IgD-negative memory B cell (primary cell): ENCODE results near the gene KLHL22. TPM values are rescaled to one million over a fixed set of nuclear protein-coding genes. Genes with fewer than 3 reads are reported as not detected.
"Not testable (repeated sequence)": the region's sequence is repeated elsewhere in the genome, so short reads cannot be mapped to it uniquely, and the experiment has no call there.

Source experiments
- H3K27ac Mint-ChIP-seq, 3 donors: one replicate each; pipeline ENCODE4 v1.8.0; 2020 to 2022; ENCODE audit warnings: mild to moderate bottlenecking in 3 of 3, mixed read lengths in 3 of 3, moderate library complexity in 1 of 3
- H3K27me3 Mint-ChIP-seq: one replicate; pipeline ENCODE4 v1.8.0; 2021; ENCODE audit warnings: mixed read lengths
- H3K36me3 Mint-ChIP-seq: one replicate; pipeline ENCODE4 v1.8.0; 2020; ENCODE audit warnings: mild to moderate bottlenecking, mixed read lengths
- H3K4me1 Mint-ChIP-seq, 3 donors: one replicate each; pipeline ENCODE4 v1.8.0; 2020 to 2022; ENCODE audit warnings: mixed read lengths in 3 of 3, mild to moderate bottlenecking in 1 of 3
- H3K4me3 Mint-ChIP-seq, 4 donors: one replicate each; pipeline ENCODE4 v1.8.0; 2020 to 2022; ENCODE audit warnings: mild to moderate bottlenecking in 4 of 4, mixed read lengths in 4 of 4, moderate library complexity in 3 of 4
- H3K9me3 Mint-ChIP-seq, 3 donors: one replicate each; pipeline ENCODE4 v1.8.0; 2020 to 2021; ENCODE audit warnings: mixed read lengths in 3 of 3, mild to moderate bottlenecking in 1 of 3
- polyA plus RNA-seq: library from polyadenylated mRNA; unstranded; fragments of 300-500 nt; fragmentation: Illumina TruSeq; gene quantifications from one replicate; pipeline ENCODE4 v1.2.3, GENCODE V29; 2021

Gene KLHL22
- polyA plus RNA-seq, 1 donor from 2014 or later, result 20.8 TPM

DNA sequence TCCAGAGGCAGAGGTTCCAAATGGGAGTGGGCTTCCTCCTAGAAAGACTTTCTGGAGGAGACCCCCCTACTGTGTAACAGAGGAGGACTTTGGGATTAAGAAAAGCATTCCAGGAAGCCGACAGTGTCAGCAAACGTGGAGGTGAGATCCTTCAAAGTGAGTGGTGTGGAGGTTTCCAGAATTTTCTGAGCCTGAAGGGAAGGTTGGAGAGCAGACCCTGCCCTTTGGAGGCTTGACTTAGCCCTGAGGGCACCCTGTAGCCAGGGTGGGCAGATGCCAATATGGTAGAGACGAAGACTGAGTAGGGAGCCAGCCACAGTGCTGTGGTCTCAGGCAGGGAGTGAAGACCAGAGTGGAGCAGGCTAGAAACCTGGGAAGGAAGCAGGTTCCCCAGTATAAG, 1.8 kb upstream of the KLHL22 start:
- Mint-ChIP-seq H3K4me3 (peak overlapping the region in 2 of 4 donors; percentile 12 to 50), H3K4me1 (peaks cover under 1 to 15% (median 14%) of the 10 kb centered on the region in 3 donors), H3K27ac (peak overlapping the region in 1 of 3 donors; percentile 8), H3K9me3 (no peaks in the 10 kb centered on the region), H3K27me3 (no peaks in the 10 kb centered on the region), H3K36me3 (peaks cover 4% of the 10 kb centered on the region)

DNA sequence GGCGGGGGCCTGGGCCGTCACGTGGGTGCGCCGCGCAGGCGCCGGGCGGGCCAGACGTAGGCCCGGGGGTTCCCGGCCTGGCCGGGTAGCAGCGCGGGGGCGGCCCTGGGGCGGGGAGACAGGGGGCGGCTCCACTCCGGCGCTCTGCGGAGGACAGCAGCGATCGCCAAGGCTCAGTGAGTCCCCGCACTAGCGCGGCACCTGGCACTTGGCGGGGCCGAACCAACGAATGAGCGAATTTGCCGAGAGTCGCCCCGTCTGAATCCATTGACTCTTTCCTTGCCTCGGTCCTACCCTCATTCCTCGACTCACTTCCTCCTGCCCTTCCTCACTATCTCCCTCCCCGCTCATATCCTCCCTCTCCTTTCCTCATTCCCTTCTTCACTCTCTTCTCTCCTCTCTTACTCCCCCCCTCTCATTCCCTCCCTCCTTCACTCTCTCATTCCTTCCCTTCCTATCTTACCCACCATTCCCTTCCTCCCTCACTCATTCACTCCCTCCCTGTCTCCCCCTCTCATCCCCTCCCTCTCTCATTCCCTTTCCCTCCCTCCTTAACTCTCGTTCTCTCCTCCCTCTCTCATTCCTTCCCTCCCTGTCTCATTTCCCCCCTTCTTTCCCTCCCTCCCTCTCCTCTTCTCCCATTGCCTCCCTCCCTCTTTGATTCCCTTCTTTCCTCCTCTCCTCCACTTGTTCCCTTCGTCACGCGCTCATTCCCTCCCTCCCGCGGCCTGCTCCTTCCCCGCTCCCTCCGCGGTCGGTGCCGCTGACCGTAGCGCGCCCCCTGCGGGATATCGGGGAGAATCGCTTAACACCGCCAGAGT, 476 bp upstream of the KLHL22 start:
- Mint-ChIP-seq H3K4me1 (peaks cover 6 to 24% (median 21%) of the 10 kb centered on the region in 3 donors), H3K9me3 (no peaks in the 10 kb centered on the region), H3K27ac (peak overlapping the region; percentile 78 to 98 (median 86)), H3K36me3 (peaks cover 4% of the 10 kb centered on the region), H3K4me3 (peak overlapping the region; percentile 86 to 97 (median 92)), H3K27me3 (no peaks in the 10 kb centered on the region)

DNA sequence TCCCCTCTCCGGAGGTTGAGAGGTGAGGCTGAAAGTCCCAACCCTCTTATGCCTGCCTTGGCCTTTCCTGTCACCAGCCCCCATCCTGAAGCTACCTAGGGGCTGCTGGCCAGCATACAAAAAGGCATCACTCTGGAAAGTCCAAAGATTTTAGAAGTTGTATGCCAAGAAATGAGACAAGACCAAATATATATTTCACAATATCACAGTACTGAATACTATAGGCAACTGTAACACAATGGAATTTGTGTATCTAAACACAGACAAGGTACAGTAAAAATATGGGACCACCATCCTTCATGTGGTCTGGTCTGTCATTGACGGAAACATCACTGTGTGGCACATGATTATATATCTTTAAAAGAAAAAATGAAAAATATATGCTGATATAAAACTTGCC, 4.2 kb downstream of the KLHL22 start:
- Mint-ChIP-seq H3K27me3 (no peaks in the 10 kb centered on the region), H3K4me1 (peaks cover 16 to 31% (median 28%) of the 10 kb centered on the region in 3 donors), H3K9me3 (no peaks in the 10 kb centered on the region), H3K36me3 (peaks cover 5% of the 10 kb centered on the region), H3K27ac (no peak overlapping the region), H3K4me3 (no peak overlapping the region)

DNA sequence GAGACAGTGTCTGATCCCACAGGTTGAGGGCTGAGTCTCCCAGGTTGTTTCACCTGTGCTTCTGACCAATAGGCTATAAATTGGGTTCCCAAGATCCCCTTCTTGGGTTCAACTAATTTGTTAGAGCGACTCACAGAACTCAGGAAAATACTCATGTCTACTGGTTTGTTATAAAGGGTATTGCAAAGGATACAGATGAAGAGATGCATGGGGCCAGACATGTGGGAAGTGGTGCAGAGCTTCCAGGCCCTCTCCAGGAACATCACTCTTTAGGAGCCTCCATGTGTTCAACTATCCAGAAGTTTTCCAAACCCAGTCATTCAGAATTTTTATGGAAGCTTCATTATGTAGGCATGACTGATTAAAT, 4.7 kb downstream of the KLHL22 start:
- Mint-ChIP-seq H3K4me1 (peaks cover 16 to 34% (median 25%) of the 10 kb centered on the region in 3 donors), H3K27ac (no peak overlapping the region), H3K9me3 (no peaks in the 10 kb centered on the region), H3K36me3 (peaks cover 7% of the 10 kb centered on the region), H3K4me3 (no peak overlapping the region), H3K27me3 (no peaks in the 10 kb centered on the region)

DNA sequence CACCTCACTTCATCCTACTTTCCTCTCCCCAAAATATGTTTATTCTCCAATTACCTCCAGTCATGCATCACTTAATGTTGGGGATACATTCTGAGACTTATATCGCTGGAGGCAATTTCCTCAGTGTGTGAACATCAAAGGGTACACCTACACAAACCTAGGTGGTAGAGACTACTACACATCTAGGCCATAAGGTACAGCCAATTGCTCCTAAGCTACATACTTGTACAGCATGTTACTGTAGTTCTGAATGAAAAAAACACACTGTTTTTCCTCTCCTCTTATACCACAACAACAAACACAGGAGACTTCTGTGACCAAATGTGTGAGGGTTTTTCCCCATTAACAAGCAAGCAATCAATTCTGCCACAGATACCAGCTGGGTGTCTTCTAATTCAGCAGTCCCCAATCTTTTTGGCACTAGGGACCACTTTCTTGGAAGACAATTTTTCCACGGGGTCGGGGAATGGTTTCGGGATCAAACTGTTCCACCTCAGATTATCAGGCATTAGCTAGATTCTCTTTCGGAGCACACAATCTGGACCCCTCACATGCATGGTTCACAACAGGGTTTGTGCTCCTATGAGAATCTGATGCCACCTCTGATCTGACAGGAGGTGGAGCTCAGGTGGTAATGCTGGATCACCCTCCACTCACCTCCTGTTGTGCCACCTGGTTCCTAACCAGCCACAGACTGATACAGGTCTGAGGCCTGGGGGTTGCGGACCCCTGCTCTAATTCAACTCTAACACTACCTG, 5.2 kb downstream of the KLHL22 start:
- Mint-ChIP-seq H3K27me3 (no peaks in the 10 kb centered on the region), H3K4me3 (no peak overlapping the region), H3K4me1 (peaks cover 16 to 34% (median 25%) of the 10 kb centered on the region in 3 donors), H3K36me3 (peaks cover 7% of the 10 kb centered on the region), H3K27ac (no peak overlapping the region), H3K9me3 (no peaks in the 10 kb centered on the region)

DNA sequence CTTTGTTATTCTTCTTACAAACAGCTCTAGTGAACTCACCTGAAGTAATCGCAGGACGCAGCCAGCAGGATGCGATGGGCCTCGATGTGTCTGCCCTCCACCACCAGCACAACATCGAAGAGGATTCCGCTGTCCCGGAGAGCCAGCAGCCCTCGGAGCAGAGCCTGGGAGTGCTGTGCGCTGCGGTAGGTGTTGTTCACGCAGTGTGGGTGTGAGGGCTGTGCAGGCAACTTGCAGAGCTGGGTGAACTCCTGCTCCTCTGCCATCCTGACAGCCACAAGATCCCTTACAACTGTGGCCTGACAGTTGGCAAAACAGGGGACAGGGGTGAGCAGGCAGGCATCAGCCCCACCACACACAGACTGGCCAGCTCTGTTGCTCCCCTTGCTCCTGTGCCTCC, 6.6 kb downstream of the KLHL22 start:
- peaks cover 16 to 29% (median 22%) of the 10 kb centered on the region in 3 donors for H3K4me1 Mint-ChIP-seq
- no peaks in the 10 kb centered on the region for H3K27me3 Mint-ChIP-seq
- no peaks in the 10 kb centered on the region for H3K9me3 Mint-ChIP-seq
- no peak overlapping the region for H3K27ac Mint-ChIP-seq
- H3K4me3 Mint-ChIP-seq, result no peak overlapping the region
- H3K36me3 Mint-ChIP-seq, result peaks cover 7% of the 10 kb centered on the region

DNA sequence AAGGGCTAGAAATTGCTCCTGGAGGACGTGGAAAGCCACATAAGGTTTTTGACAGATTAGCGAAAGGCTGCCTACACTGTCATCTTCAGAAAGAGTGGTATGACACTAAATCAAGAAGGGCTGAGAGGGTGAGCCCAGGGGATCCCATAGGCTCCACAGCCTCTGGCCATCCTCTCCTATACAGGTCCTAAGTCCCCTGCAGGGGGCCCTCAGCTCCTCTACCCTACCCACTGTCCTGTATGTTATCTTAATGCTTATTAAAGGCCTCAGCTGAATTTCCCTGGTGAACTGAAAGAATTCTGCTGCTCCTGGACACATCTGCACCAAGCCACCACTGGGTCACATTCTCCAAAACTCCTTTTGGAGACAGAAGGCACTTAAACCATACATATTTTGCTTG, 7.9 kb downstream of the KLHL22 start:
- H3K4me1 Mint-ChIP-seq, result peaks cover 16 to 23% (median 22%) of the 10 kb centered on the region in 3 donors
- no peak overlapping the region for H3K27ac Mint-ChIP-seq
- H3K27me3 Mint-ChIP-seq, result no peaks in the 10 kb centered on the region
- H3K36me3 Mint-ChIP-seq, result peaks cover 11% of the 10 kb centered on the region
- H3K9me3 Mint-ChIP-seq, result no peaks in the 10 kb centered on the region
- no peak overlapping the region for H3K4me3 Mint-ChIP-seq

DNA sequence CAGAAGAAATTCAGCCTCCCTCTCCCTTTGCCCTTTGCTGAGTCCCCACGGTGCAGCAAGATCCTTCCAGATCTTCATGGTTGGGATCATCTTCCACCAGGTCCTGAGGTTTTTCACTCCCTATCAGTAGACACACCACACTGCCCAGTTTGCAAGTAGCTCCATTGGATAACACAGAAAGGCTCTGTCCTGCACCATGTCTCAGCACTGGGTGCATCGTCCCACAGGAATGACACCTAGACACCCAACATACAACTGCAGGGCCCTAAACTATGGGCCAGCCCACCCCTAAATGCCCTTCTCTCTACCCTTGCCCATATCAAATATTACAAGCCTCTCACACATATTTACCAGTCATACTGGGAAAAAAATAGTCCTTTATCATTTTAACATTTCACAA, 9.4 kb downstream of the KLHL22 start:
- Mint-ChIP-seq H3K27me3 (no peaks in the 10 kb centered on the region), H3K27ac (no peak overlapping the region), H3K36me3 (peaks cover 11% of the 10 kb centered on the region), H3K4me3 (no peak overlapping the region), H3K9me3 (no peaks in the 10 kb centered on the region), H3K4me1 (peaks cover 10 to 16% (median 14%) of the 10 kb centered on the region in 3 donors)

DNA sequence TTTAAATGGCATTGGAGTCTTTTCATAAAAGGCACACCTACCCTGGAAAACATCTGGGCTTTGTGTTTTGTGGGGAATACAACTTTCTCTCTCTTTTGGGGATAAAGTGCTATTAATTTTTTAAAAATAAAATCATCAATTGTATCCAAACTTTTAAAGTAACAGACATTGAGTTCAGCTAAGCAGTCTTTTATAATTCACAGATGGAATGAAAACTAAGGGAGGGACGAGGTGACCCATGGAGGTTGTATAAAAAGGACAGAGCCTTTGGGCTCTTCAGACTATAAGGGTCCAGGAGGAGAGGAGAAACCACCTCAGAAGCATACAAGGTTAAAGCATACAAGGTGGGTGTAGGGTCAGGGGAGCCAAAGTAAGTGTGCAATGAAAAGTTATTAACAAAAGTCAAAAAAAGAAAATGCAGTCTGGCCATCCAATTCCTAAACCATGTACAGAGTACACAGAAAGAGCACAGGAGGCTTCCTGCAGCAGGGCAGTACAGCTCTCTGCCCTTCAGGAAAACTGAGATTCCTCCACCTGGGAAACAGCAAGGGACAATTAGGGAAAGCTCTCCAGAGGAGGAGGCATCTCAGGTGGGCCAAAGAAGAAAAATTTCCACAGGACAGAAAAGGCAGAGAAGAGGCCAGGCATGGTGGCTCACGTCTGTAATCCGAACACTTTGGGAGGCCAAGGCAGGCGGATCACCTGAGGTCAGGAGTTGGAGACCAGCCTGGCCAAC, 10.5 kb downstream of the KLHL22 start:
- no peaks in the 10 kb centered on the region for H3K9me3 Mint-ChIP-seq
- H3K4me1 Mint-ChIP-seq, result peaks cover 5 to 11% (median 9%) of the 10 kb centered on the region in 3 donors
- no peak overlapping the region for H3K27ac Mint-ChIP-seq
- H3K27me3 Mint-ChIP-seq, result no peaks in the 10 kb centered on the region
- H3K36me3 Mint-ChIP-seq, result peaks cover 11% of the 10 kb centered on the region
- H3K4me3 Mint-ChIP-seq, result no peak overlapping the region

DNA sequence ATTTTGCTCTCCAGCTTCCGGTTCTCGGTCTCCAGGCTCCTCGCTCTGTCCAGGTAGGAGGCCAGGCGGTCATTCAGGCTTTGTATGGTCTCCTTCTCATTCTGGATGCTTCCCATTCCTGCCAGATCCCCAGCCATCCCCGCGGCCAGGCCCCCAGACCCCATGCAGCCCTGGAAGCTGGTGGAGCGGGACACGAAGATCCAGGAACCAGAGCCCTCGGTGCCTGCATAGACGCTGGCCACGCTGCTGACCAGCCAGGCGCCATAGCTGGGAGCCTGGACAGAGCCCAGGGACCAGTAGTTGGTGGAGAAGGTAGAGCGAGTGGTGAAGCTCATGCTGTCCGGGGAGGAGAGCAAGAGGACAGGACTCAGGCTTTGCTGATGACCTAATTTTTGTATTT, 11.8 kb downstream of the KLHL22 start:
- no peaks in the 10 kb centered on the region for H3K9me3 Mint-ChIP-seq
- H3K4me1 Mint-ChIP-seq, result peaks cover 4 to 5% (median 4%) of the 10 kb centered on the region in 3 donors
- H3K27ac Mint-ChIP-seq, result no peak overlapping the region
- H3K27me3 Mint-ChIP-seq, result no peaks in the 10 kb centered on the region
- H3K4me3 Mint-ChIP-seq, result no peak overlapping the region
- H3K36me3 Mint-ChIP-seq, result peaks cover 10% of the 10 kb centered on the region

DNA sequence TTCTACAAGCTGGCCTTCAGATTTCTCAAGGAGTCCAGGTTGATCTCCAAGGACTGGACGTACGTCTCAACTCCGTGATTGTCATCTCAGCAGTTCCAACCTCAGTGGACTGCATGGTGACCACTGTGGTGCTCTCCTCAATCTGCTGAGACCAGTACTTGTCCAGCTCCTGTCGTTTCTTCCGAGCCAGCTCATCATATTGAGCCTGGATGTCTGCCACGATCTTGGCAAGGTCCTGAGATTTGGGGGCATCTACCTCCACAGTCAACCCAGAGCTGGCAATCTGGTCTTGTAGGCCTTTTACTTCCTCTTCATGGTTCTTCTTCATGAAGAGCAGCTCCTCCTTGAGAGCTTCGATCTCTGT, 12.5 kb downstream of the KLHL22 start:
- not testable (repeated sequence) for H3K36me3 Mint-ChIP-seq, H3K9me3 Mint-ChIP-seq, H3K27me3 Mint-ChIP-seq, H3K4me3 Mint-ChIP-seq, H3K4me1 Mint-ChIP-seq, H3K27ac Mint-ChIP-seq

DNA sequence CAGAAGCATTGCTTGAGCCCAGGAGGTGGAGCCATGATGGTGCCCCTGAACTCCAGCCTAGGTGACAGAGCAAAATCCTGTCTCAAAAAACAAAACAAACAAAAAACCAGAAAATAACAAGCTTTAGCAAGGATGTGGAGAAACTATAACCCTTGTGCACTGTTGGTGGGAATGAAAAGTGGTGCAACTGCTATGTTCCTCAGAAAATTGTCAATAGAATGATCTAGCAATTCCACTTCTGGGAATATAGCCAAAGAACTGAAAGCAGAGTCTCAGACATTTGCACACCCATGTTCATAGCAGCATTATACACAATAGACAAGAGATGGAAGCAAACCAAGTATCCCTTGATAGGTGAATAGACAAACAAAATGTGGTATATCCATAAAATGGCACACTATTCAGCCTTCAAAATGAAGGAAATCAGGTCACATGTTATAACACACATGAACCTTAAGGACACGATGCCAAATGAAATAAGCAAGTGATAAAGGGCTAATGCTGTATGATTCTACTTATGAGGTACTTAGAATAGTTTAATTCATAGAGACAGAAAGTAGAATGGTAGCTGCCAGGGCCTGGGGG, 15.9 kb downstream of the KLHL22 start:
- H3K27ac Mint-ChIP-seq, result no peak overlapping the region
- peaks cover 2 to 3% (median 3%) of the 10 kb centered on the region in 3 donors for H3K4me1 Mint-ChIP-seq
- H3K4me3 Mint-ChIP-seq, result no peak overlapping the region
- H3K9me3 Mint-ChIP-seq, result no peaks in the 10 kb centered on the region
- H3K27me3 Mint-ChIP-seq, result no peaks in the 10 kb centered on the region
- peaks cover 4% of the 10 kb centered on the region for H3K36me3 Mint-ChIP-seq

DNA sequence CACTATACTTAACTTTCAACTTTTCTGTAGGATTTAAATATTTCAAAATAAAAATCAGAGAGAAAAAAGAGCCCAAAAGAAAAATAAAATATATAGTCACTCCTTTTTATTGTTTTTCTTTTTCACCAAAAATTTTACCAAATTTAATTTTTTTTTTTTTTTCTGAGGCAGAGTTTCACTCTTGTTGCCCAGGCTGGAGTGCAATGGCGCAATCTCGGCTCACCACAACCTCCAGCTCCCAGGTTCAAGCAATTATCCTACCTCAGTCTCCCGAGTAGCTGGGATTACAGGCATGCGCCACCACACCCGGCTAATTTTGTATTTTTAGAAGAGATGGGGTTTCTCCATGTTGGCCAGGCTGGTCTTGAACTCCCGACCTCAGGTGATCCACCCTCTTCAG, 17.5 kb downstream of the KLHL22 start:
- H3K4me1 Mint-ChIP-seq, H3K27me3 Mint-ChIP-seq, H3K27ac Mint-ChIP-seq, H3K4me3 Mint-ChIP-seq, H3K9me3 Mint-ChIP-seq, H3K36me3 Mint-ChIP-seq: not testable (repeated sequence)

DNA sequence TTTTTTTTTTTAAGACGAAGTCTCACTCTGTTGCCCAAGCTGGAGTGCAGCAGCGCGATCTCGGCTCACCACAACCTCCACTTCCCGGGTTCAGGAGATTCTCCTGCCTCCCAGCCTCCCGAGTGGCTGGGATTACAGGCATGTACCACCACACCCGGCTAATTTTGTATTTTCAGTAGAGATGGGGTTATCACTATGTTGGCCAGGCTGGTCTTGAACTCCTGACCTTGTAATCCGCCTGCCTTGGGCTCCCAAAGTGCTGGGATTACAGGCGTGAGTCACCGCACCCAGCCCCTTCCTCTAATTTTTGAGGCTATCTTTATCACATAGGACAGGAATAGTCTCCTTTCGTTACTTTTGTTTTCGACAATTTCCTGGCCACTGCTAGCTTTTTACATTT, 20.0 kb downstream of the KLHL22 start:
- not testable (repeated sequence) for H3K4me1 Mint-ChIP-seq, H3K36me3 Mint-ChIP-seq, H3K27me3 Mint-ChIP-seq, H3K4me3 Mint-ChIP-seq, H3K27ac Mint-ChIP-seq, H3K9me3 Mint-ChIP-seq

DNA sequence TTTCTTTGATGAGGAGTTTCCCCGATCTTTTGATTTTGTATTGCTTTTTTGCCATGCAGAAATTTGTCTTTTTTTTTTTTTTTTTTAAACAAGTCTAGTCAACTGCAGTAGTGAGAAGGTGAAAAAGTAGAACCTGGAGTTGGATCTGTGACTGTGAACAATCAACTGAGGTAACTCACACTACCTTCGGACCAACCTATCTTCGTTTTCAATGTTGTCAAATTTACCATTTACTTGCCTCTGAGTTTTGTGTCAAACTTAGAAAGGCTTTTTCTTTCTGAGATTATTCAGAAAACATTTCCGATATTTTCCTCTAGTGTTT, 20.5 kb downstream of the KLHL22 start:
- no peak overlapping the region for H3K4me3 Mint-ChIP-seq
- peaks cover 0 to 2% (median 0%) of the 10 kb centered on the region in 3 donors for H3K9me3 Mint-ChIP-seq
- H3K27ac Mint-ChIP-seq, result no peak overlapping the region
- H3K27me3 Mint-ChIP-seq, result no peaks in the 10 kb centered on the region
- H3K4me1 Mint-ChIP-seq, result peaks cover 2 to 6% (median 4%) of the 10 kb centered on the region in 3 donors
- H3K36me3 Mint-ChIP-seq, result no peaks in the 10 kb centered on the region
